Measurements from ENCODE around the gene KLK13. TPM values are rescaled to one million over a fixed set of nuclear protein-coding genes. Genes with fewer than 3 reads are reported as not detected.

The KLK13 gene
- total and polyA plus RNA-seq, 5 experiments from 2014 or later = not detected

DNA sequence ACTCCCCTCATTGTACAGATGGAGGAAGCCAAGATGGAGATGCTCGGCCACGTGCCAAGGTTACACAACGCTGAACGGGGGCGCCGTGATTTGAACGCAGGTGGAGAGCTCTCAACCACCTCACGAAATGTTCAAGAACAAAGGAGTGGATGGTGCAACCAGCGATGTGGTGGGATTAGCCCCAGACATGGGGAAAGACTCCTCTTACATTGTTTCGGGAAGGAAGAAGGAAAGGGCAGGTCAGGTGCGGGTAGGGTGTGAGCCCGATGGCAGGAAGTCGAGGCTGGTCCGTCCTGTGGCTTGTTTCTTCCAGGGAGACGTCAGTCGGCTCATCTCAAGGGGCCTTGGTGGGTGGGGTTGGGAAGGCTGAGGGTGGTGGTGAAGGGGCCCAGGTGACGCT is 24.9 kb upstream of the KLK13 start:
- H3K27ac Mint-ChIP-seq = peak overlapping the region in 2 of 10 donors; percentile 21 to 32
- no peak for ATAC-seq
- peaks cover 0 to 14% (median 8%) of the 10 kb centered on the region in 4 donors for H3K4me1 Mint-ChIP-seq
- H3K27me3 Mint-ChIP-seq = no peaks in the 10 kb centered on the region
- no peak for DNase-seq
- H3K4me3 Mint-ChIP-seq = no peak overlapping the region
- POLR2A ChIA-PET = no interaction called here
- peaks cover 0 to 16% (median 0%) of the 10 kb centered on the region in 3 donors for H3K36me3 Mint-ChIP-seq
- no peaks in the 10 kb centered on the region for H3K9me3 Mint-ChIP-seq

GRCh38 chr19:51086153-51086850 is 21.4 kb upstream of the KLK13 start:
- DNase-seq (no peak), ATAC-seq (no peak)
- Mint-ChIP-seq H3K4me1 (peaks cover 0 to 9% (median 4%) of the 10 kb centered on the region in 4 donors), H3K27ac (peak overlapping the region in 1 of 10 donors; percentile 6), H3K4me3 (no peak overlapping the region), H3K9me3 (no peaks in the 10 kb centered on the region), H3K36me3 (peaks cover 0 to 13% (median 0%) of the 10 kb centered on the region in 3 donors), H3K27me3 (peaks cover 5 to 20% (median 8%) of the 10 kb centered on the region in 5 donors)
- POLR2A ChIA-PET = no interaction called here

- peaks cover 0 to 13% (median 0%) of the 10 kb centered on the region in 3 donors for H3K36me3 Mint-ChIP-seq
- no peak overlapping the region for H3K27ac Mint-ChIP-seq
- no peak for ATAC-seq
Observed at GRCh38 chr19:51084505-51084904, 19.6 kb upstream of the KLK13 start.

DNA sequence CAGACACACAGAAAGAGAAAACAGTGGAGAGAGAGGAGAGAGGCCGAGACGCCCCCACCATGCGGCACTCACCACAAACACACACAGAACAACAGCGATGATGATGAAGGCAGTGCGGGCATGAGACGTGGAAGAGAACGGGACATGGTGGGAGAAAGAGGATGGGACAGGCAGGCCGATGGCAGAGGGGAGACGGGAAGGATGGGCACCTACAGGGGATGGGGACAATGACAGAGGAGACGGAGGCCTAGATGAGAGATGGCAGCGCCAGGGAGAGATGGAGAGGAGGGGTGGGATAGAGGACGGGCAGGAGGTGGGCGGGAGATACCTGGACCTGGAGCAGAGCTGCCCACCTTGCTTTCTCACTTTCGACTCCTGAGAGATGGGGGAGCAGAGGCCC is 18.9 kb upstream of the KLK13 start:
- H3K4me3 Mint-ChIP-seq = no peak overlapping the region
- no peaks in the 10 kb centered on the region for H3K9me3 Mint-ChIP-seq
- no peak for ATAC-seq
- no peak overlapping the region for H3K27ac Mint-ChIP-seq
- DNase-seq = no peak
- H3K4me1 Mint-ChIP-seq = peaks cover 0 to 9% (median 4%) of the 10 kb centered on the region in 4 donors
- peaks cover 0 to 9% (median 0%) of the 10 kb centered on the region in 3 donors for H3K36me3 Mint-ChIP-seq
- H3K27me3 Mint-ChIP-seq = peaks cover 5 to 20% (median 8%) of the 10 kb centered on the region in 5 donors
- POLR2A ChIA-PET = no interaction called here

More at GRCh38 chr19:51084505-51084904, 19.6 kb upstream of the KLK13 start:
- Mint-ChIP-seq H3K4me3 (no peak overlapping the region), H3K27me3 (peaks cover 5 to 20% (median 8%) of the 10 kb centered on the region in 5 donors), H3K4me1 (peaks cover 0 to 9% (median 4%) of the 10 kb centered on the region in 4 donors), H3K9me3 (no peaks in the 10 kb centered on the region)
- POLR2A ChIA-PET = no interaction called here
- no peak for DNase-seq

- peaks cover 0 to 9% (median 4%) of the 10 kb centered on the region in 4 donors for H3K4me1 Mint-ChIP-seq
- POLR2A ChIA-PET = no interaction called here
- DNase-seq (no peak), ATAC-seq (no peak)
- H3K4me3 Mint-ChIP-seq = no peak overlapping the region
- H3K27me3 Mint-ChIP-seq = peaks cover 5 to 22% (median 8%) of the 10 kb centered on the region in 5 donors
- H3K36me3 Mint-ChIP-seq = peaks cover 0 to 9% (median 0%) of the 10 kb centered on the region in 3 donors
- no peaks in the 10 kb centered on the region for H3K9me3 Mint-ChIP-seq
- peak overlapping the region in 1 of 10 donors; percentile 19 for H3K27ac Mint-ChIP-seq
Observed at GRCh38 chr19:51083181-51083580, 18.3 kb upstream of the KLK13 start.

DNA sequence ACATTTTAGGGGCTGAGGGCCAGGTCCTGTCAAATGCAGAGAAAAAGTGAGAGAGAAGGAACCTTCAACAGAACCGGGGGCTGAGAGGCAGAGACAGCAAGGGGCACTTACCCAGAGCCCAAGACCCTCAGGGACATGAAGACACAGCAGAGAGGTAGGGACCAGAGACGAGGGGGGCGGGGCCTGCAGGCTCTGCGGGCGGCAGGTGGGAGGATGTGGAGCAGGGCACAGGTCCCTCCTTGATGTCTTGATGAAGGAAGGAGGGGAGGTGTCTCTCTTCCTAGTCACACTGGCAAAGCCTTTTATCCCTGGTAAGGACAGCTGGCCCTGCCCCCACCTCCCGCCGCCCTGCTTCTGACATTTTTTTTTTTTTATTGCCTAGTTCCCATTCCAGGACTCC is 17.7 kb upstream of the KLK13 start, which contains the start of gene KLK14:
TSS of gene KLK14 (minus strand) at position 277 of the 400 bp plus-strand sequence. CDS start at position 4, 273 bp downstream.
- Mint-ChIP-seq H3K36me3 (peaks cover 0 to 9% (median 0%) of the 10 kb centered on the region in 3 donors), H3K27ac (peak within 1 kb of the TSS in 2 of 10 donors; percentile 19 to 44), H3K9me3 (no peaks in the 10 kb centered on the region), H3K4me1 (peaks cover 0 to 9% (median 4%) of the 10 kb centered on the region in 4 donors), H3K27me3 (peaks cover 5 to 22% (median 8%) of the 10 kb centered on the region in 5 donors), H3K4me3 (no peak within 1 kb of the TSS)
- POLR2A ChIA-PET = no interaction called here
- no peak for DNase-seq
- ATAC-seq = no peak

GRCh38 chr19:51081476-51081875 is 16.6 kb upstream of the KLK13 start:
- DNase-seq (no peak), ATAC-seq (no peak)
- peaks cover 5 to 22% (median 8%) of the 10 kb centered on the region in 5 donors for H3K27me3 Mint-ChIP-seq
- no peak overlapping the region for H3K4me3 Mint-ChIP-seq
- H3K27ac Mint-ChIP-seq = no peak overlapping the region
- H3K36me3 Mint-ChIP-seq = peaks cover 0 to 5% (median 0%) of the 10 kb centered on the region in 3 donors
- H3K4me1 Mint-ChIP-seq = peaks cover 0 to 7% (median 4%) of the 10 kb centered on the region in 4 donors
- no peaks in the 10 kb centered on the region for H3K9me3 Mint-ChIP-seq
- POLR2A ChIA-PET = no interaction called here

- Mint-ChIP-seq H3K36me3 (peaks cover 0 to 4% (median 0%) of the 10 kb centered on the region in 3 donors), H3K4me1 (peaks cover 0 to 7% (median 4%) of the 10 kb centered on the region in 4 donors), H3K27me3 (peaks cover 5 to 23% (median 8%) of the 10 kb centered on the region in 5 donors), H3K9me3 (no peaks in the 10 kb centered on the region), H3K4me3 (no peak overlapping the region), H3K27ac (no peak overlapping the region)
- ATAC-seq = no peak
- no peak for DNase-seq
- POLR2A ChIA-PET = no interaction called here
Observed at GRCh38 chr19:51079481-51080110, 14.7 kb upstream of the KLK13 start.

GRCh38 chr19:51078731-51079130 is 13.8 kb upstream of the KLK13 start:
- no peak overlapping the region for H3K27ac Mint-ChIP-seq
- POLR2A ChIA-PET = no interaction called here
- H3K36me3 Mint-ChIP-seq = peaks cover 0 to 7% (median 4%) of the 10 kb centered on the region in 3 donors
- H3K27me3 Mint-ChIP-seq = peaks cover 5 to 24% (median 14%) of the 10 kb centered on the region in 5 donors
- H3K9me3 Mint-ChIP-seq = peaks cover 0 to 7% (median 3%) of the 10 kb centered on the region in 9 donors
- ATAC-seq (no peak), DNase-seq (no peak)
- no peak overlapping the region for H3K4me3 Mint-ChIP-seq
- peaks cover 0 to 7% (median 4%) of the 10 kb centered on the region in 4 donors for H3K4me1 Mint-ChIP-seq

- Mint-ChIP-seq H3K4me3 (no peak overlapping the region), H3K27me3 (peaks cover 2 to 20% (median 10%) of the 10 kb centered on the region in 5 donors), H3K36me3 (peaks cover 3 to 13% (median 4%) of the 10 kb centered on the region in 3 donors), H3K9me3 (peaks cover 0 to 13% (median 8%) of the 10 kb centered on the region in 9 donors), H3K4me1 (peaks cover 0 to 6% (median 2%) of the 10 kb centered on the region in 4 donors), H3K27ac (no peak overlapping the region)
- POLR2A ChIA-PET = no interaction called here
- ATAC-seq (no peak), DNase-seq (no peak)
Observed at GRCh38 chr19:51078104-51078503, 13.2 kb upstream of the KLK13 start.

DNA sequence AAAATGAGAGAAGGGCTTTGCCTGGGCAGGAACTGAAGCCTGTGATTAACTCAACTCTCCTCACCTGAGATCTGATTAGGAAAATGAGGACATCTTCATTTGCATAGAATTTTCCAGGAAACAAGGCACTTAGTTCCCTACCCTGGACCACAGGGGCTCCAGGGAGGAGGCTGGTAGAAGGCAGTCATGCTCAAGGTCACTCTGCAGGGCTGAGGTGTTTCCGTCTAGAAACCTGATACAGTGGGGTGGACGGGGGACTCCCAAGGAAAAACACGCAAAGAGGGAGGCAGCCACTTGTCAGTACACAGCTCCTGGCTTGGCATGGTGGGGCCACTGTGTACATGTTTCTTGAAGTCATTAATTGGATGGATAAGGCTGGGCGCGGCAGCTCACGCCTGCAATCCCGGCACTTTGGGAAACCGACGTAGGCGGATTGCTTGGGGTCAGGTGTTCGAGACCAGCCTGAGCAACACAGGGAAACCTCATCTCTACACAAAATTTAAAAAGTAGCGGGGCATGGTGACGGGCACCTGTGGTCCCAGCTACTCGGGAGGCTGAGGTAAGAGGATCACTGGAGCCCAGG is 11.8 kb upstream of the KLK13 start:
- POLR2A ChIA-PET = no interaction called here
- peaks cover 0 to 15% (median 8%) of the 10 kb centered on the region in 9 donors for H3K9me3 Mint-ChIP-seq
- H3K36me3 Mint-ChIP-seq = peaks cover 3 to 16% (median 4%) of the 10 kb centered on the region in 3 donors
- peaks cover 3 to 16% (median 9%) of the 10 kb centered on the region in 5 donors for H3K27me3 Mint-ChIP-seq
- no peaks in the 10 kb centered on the region for H3K4me1 Mint-ChIP-seq
- ATAC-seq (no peak), DNase-seq (no peak)
- H3K4me3 Mint-ChIP-seq = no peak overlapping the region
- H3K27ac Mint-ChIP-seq = no peak overlapping the region

- Mint-ChIP-seq H3K27ac (no peak overlapping the region), H3K4me1 (no peaks in the 10 kb centered on the region)
Observed at GRCh38 chr19:51075998-51076397, 11.1 kb upstream of the KLK13 start.

GRCh38 chr19:51071095-51071405 is 6.2 kb upstream of the KLK13 start:
- peaks cover 0 to 15% (median 8%) of the 10 kb centered on the region in 9 donors for H3K9me3 Mint-ChIP-seq
- DNase-seq (no peak), ATAC-seq (no peak)
- peaks cover 0 to 16% (median 3%) of the 10 kb centered on the region in 3 donors for H3K36me3 Mint-ChIP-seq
- no peak overlapping the region for H3K4me3 Mint-ChIP-seq
- H3K27ac Mint-ChIP-seq = no peak overlapping the region
- H3K4me1 Mint-ChIP-seq = peaks cover 0 to 4% (median 2%) of the 10 kb centered on the region in 4 donors
- POLR2A ChIA-PET = no interaction called here
- peaks cover 16 to 33% (median 19%) of the 10 kb centered on the region in 5 donors for H3K27me3 Mint-ChIP-seq

More at GRCh38 chr19:51075998-51076397, 11.1 kb upstream of the KLK13 start:
- Mint-ChIP-seq H3K36me3 (peaks cover 3 to 16% (median 4%) of the 10 kb centered on the region in 3 donors), H3K4me3 (no peak overlapping the region), H3K9me3 (peaks cover 0 to 15% (median 8%) of the 10 kb centered on the region in 9 donors), H3K27me3 (peaks cover 3 to 16% (median 7%) of the 10 kb centered on the region in 5 donors)
- ATAC-seq (no peak), DNase-seq (no peak)
- POLR2A ChIA-PET = no interaction called here
